GM18951 (cell line): ENCODE data around the gene GPANK1.

Experiments used
- POLR2A ChIP-seq: IDR thresholded peaks from 4 replicates; pipeline ENCODE4 v1.6.1; 2011; ENCODE audit warnings: mild to moderate bottlenecking; ENCODE audit not compliant: insufficient read length, insufficient read depth; ENCODE audit errors: extremely low read depth
- in situ Hi-C: fragments of 300-500 bp; cut with MboI; formaldehyde crosslinking; loops from one replicate; pipeline ENCODE4 v1.12.0; 2022; ENCODE audit warnings: low sequenced_read_pairs, mixed read lengths, inconsistent platforms; ENCODE audit not compliant: unreplicated experiment

The GPANK1 gene

GRCh38 chr6:31701666-31702404 lies 37.0 kb upstream of the GPANK1 start:
- no peak for TF ChIP-seq POLR2A
- in situ Hi-C loops: no loop called here

GRCh38 chr6:31700740-31701401 lies 36.1 kb upstream of the GPANK1 start:
- in situ Hi-C loops: no loop called here
- TF ChIP-seq POLR2A: no peak

GRCh38 chr6:31697555-31697954 lies 32.8 kb upstream of the GPANK1 start:
- no peak for TF ChIP-seq POLR2A
- in situ Hi-C loops: no loop called here

- TF ChIP-seq POLR2A: no peak
- in situ Hi-C loops: no loop called here
These were observed 28.7 kb upstream of the GPANK1 start for GRCh38 chr6:31693535-31693934.

GRCh38 chr6:31692886-31693285 lies 28.1 kb upstream of the GPANK1 start:
- in situ Hi-C loops: no loop called here
- TF ChIP-seq POLR2A: no peak

GRCh38 chr6:31692353-31692752 lies 27.6 kb upstream of the GPANK1 start:
- no peak for TF ChIP-seq POLR2A

GRCh38 chr6:31691564-31692108 lies 26.8 kb upstream of the GPANK1 start:
- no peak for TF ChIP-seq POLR2A
- in situ Hi-C loops: no loop called here

More at GRCh38 chr6:31692353-31692752, 27.6 kb upstream of the GPANK1 start:
- in situ Hi-C loops: no loop called here

GRCh38 chr6:31691078-31691463 lies 26.3 kb upstream of the GPANK1 start:
- in situ Hi-C loops: no loop called here
- TF ChIP-seq POLR2A: no peak

GRCh38 chr6:31690231-31691077 lies 25.7 kb upstream of the GPANK1 start:
- in situ Hi-C loops: no loop called here
- TF ChIP-seq POLR2A: no peak

- in situ Hi-C loops: no loop called here
These were observed 24.7 kb upstream of the GPANK1 start for GRCh38 chr6:31689249-31690110.

GRCh38 chr6:31687860-31688693 lies 23.3 kb upstream of the GPANK1 start:
- in situ Hi-C loops: no loop called here
- TF ChIP-seq POLR2A: no peak

More at GRCh38 chr6:31689249-31690110, 24.7 kb upstream of the GPANK1 start:
- no peak for TF ChIP-seq POLR2A
